ENCODE data around the gene ESYT1.
A peak's percentile ranks its signal among the peaks of the same experiment; 100 is the strongest.
"Not testable (repeated sequence)": the region's sequence is repeated elsewhere in the genome, so short reads cannot be mapped to it uniquely, and the experiment has no call there.

The ESYT1 gene

GRCh38 chr12:56104109-56104814 is 23.8 kb upstream of the ESYT1 start, which contains the start of gene PA2G4:
PA2G4 (plus strand) TSS chr12:56104559; CDS start chr12:56104738, 179 bp downstream.
- peak; percentile 98 for DNase-seq (ENCODE audit: low spot score)

- DNase-seq (ENCODE audit: low spot score), result no peak
Observed at GRCh38 chr12:56104815-56105608, 23.1 kb upstream of the ESYT1 start.

GRCh38 chr12:56105609-56105902 is 22.5 kb upstream of the ESYT1 start:
- no peak for DNase-seq (ENCODE audit: low spot score)

- no peak for DNase-seq (ENCODE audit: low spot score)
Observed at GRCh38 chr12:56107242-56107641, 20.8 kb upstream of the ESYT1 start.

- no peak for DNase-seq (ENCODE audit: low spot score)
Observed at GRCh38 chr12:56110571-56110970, 17.5 kb upstream of the ESYT1 start.

GRCh38 chr12:56114084-56114483 is 14.0 kb upstream of the ESYT1 start:
- no peak for DNase-seq (ENCODE audit: low spot score)

GRCh38 chr12:56115329-56115728 is 12.7 kb upstream of the ESYT1 start:
- no peak for DNase-seq (ENCODE audit: low spot score)

GRCh38 chr12:56116267-56117081 is 11.6 kb upstream of the ESYT1 start, which contains the start of gene RPL41:
RPL41 (plus strand) TSS chr12:56116633.
- peak; percentile 91 for DNase-seq (ENCODE audit: low spot score)

- not testable (repeated sequence) for DNase-seq (ENCODE audit: low spot score)
Observed at GRCh38 chr12:56117082-56117706, 10.9 kb upstream of the ESYT1 start.

GRCh38 chr12:56117778-56118687 is 10.0 kb upstream of the ESYT1 start, which contains the start of gene ZC3H10:
ZC3H10 (plus strand) TSS chr12:56118266; CDS start chr12:56120563, 2,297 bp downstream.
- DNase-seq (ENCODE audit: low spot score), result peak; percentile 99

GRCh38 chr12:56118688-56119357 is 9.2 kb upstream of the ESYT1 start:
- no peak for DNase-seq (ENCODE audit: low spot score)

GRCh38 chr12:56119361-56119796 is 8.7 kb upstream of the ESYT1 start:
- peak; percentile 84 for DNase-seq (ENCODE audit: low spot score)

GRCh38 chr12:56120158-56120846 is 7.8 kb upstream of the ESYT1 start:
- DNase-seq (ENCODE audit: low spot score), result no peak

GRCh38 chr12:56121204-56121870 is 6.7 kb upstream of the ESYT1 start:
- no peak for DNase-seq (ENCODE audit: low spot score)

- DNase-seq (ENCODE audit: low spot score), result no peak
Observed at GRCh38 chr12:56122637-56123036, 5.4 kb upstream of the ESYT1 start.

GRCh38 chr12:56124133-56124532 is 3.9 kb upstream of the ESYT1 start:
- no peak for DNase-seq (ENCODE audit: low spot score)

- DNase-seq (ENCODE audit: low spot score), result no peak
Observed at GRCh38 chr12:56126732-56127239, 1.3 kb upstream of the ESYT1 start.

GRCh38 chr12:56127485-56127887 is 581 bp upstream of the ESYT1 start:
- DNase-seq (ENCODE audit: low spot score), result peak; percentile 78

GRCh38 chr12:56128670-56129205 is 671 bp downstream of the ESYT1 start:
- DNase-seq (ENCODE audit: low spot score), result no peak
